Stomach (tissue), 4 donors: Measurements from ENCODE around the gene GZMM.

Experiments
- CTCF ChIP-seq, 7 experiments: fragments of 450-650 bp in 4 of 7; fragments of 200-600 bp in 3 of 7; sonication (generic) in 3 of 7; IDR thresholded peaks; one replicate each; pipeline ENCODE4 v1.5.1; 2016 to 2019; ENCODE audit warnings: antibody characterized with exemption in 7 of 7, control low read depth in 2 of 7, mild to moderate bottlenecking in 1 of 7
- EP300 ChIP-seq: sonication (generic); formaldehyde crosslinking; IDR thresholded peaks from one replicate; pipeline ENCODE4 v1.6.1; 2017; ENCODE audit warnings: antibody characterized with exemption
- POLR2A ChIP-seq, 4 donors: fragments of 450-650 bp; IDR thresholded peaks; one replicate each; pipeline ENCODE4 v1.6.1; 2016; ENCODE audit warnings: antibody characterized with exemption in 4 of 4, control low read depth in 2 of 4, mild to moderate bottlenecking in 1 of 4, moderate library complexity in 1 of 4
- POLR2AphosphoS5 ChIP-seq, 3 donors: sonication (generic); formaldehyde crosslinking; IDR thresholded peaks; one replicate each; pipeline ENCODE4 v1.6.1; 2016; ENCODE audit warnings: antibody characterized with exemption in 3 of 3

GRCh38 chr19:507286-508203 is 36.3 kb upstream of the GZMM start, which contains the start of gene TPGS1:
- TF ChIP-seq CTCF (IDR thresholded peaks at IDR 0.05) (no peak), EP300 (peak; percentile 2), POLR2A (IDR thresholded peaks at IDR 0.05) (no peak), POLR2AphosphoS5 (IDR thresholded peaks at IDR 0.05) (peak; percentile 23 to 82 (median 65))
